Measurements from ENCODE around the gene C19orf33. TPM values are rescaled to one million over a fixed set of nuclear protein-coding genes. Genes with fewer than 3 reads are reported as not detected.

The C19orf33 gene
- total and polyA plus RNA-seq, 9 of the 15 experiments (the other 6 are each of a cell fraction or from before 2014, with no cell fraction given), result 3.2 TPM; not detected in 8

DNA sequence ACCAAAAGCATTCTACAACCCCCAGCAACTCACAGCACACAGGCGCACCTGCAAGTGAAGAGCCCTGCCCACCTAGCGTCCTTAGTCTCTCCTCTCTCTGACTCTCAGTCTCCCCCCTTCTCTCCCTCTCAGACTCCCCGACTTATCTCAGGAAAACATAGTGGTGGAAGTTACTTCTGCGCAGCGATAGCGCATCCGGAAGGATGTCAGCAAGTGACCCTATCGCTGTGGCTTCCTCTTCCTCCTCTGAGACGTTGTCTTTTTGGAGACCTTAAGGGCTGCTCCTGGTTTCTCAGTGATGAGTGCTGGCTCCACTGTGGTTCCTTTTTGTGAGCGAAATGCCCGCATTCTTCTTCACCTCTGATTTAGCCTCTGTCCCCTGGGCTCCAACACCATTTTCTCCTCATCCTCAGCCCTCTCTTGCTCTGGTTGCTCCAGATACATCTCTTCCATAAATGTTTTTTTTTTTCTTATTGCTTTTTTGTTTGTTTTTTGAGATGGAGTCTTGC, 13.1 kb downstream of the C19orf33 start (continued):
- TF ChIP-seq, protein P1, sequence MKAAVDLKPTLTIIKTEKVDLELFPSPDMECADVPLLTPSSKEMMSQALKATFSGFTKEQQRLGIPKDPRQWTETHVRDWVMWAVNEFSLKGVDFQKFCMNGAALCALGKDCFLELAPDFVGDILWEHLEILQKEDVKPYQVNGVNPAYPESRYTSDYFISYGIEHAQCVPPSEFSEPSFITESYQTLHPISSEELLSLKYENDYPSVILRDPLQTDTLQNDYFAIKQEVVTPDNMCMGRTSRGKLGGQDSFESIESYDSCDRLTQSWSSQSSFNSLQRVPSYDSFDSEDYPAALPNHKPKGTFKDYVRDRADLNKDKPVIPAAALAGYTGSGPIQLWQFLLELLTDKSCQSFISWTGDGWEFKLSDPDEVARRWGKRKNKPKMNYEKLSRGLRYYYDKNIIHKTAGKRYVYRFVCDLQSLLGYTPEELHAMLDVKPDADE (conservative IDR thresholded peaks at IDR 0.05; ENCODE audit: control insufficient read depth, low read depth, low read length), result peak; percentile 87; the same call in 1 of the 2 replicates
- TF ChIP-seq CBX5 (IDR thresholded peaks at IDR 0.05; ENCODE audit: borderline replicate concordance, low read depth) (no peak), HCFC1 (IDR thresholded peaks at IDR 0.05; ENCODE audit: low read depth, low read length) (no peak), CREB3 (tag; conservative IDR thresholded peaks at IDR 0.05; ENCODE audit: low read depth) (0 out of 2 replicates have a peak, but pooled peaks have one; percentile 28), HEY1 (CRISPR knock-in tag; IDR thresholded peaks at IDR 0.05; ENCODE audit: borderline replicate concordance) (no peak), KDM1A (IDR thresholded peaks at IDR 0.05) (peak; percentile 90 to 92), CBFA2T3 (IDR thresholded peaks at IDR 0.05) (peak; percentile 99), ZNF121 (CRISPR knock-in tag; conservative IDR thresholded peaks at IDR 0.05) (no peak), EZH2 (IDR thresholded peaks at IDR 0.05; ENCODE audit: borderline replicate concordance, low read depth, low read length) (no peak), ZFP36 (IDR thresholded peaks at IDR 0.05; ENCODE audit: low read depth, low read length, partially characterized antibody) (peak; percentile 56), FOSL1 (tag; conservative IDR thresholded peaks at IDR 0.05) (peak; percentile 38; the same call in 1 of the 2 replicates), NR2C2 (CRISPR knock-in tag; IDR thresholded peaks at IDR 0.05) (peak; percentile 19; the same call in 1 of the 2 replicates), NR2C2 (tag; IDR thresholded peaks at IDR 0.05) (peak; percentile 63; the same call in 1 of the 2 replicates), XRCC5 (IDR thresholded peaks at IDR 0.05; ENCODE audit: low read depth, low read length) (no peak), AFF1 (IDR thresholded peaks at IDR 0.05; ENCODE audit: low read depth in 1 of 2, partially characterized antibody in 2 of 2) (peak in 1 of 2 experiments; percentile 77), HMGXB4 (CRISPR knock-in tag; IDR thresholded peaks at IDR 0.05) (no peak), ARID1B (IDR thresholded peaks at IDR 0.05) (peak; percentile 100), MAX (CRISPR knock-in tag; IDR thresholded peaks at IDR 0.05) (no peak), POLR2B (IDR thresholded peaks at IDR 0.05; ENCODE audit: low read depth, partially characterized antibody) (peak; percentile 78), ZNF431 (CRISPR knock-in tag; IDR thresholded peaks at IDR 0.05) (0 out of 2 replicates have a peak, but pooled peaks have one; percentile 22), MIER1 (IDR thresholded peaks at IDR 0.05; ENCODE audit: low read depth) (peak; percentile 59; the same call in 1 of the 2 replicates)

Measured in K562 (cell line).